Spleen (tissue), 11 donors: ENCODE results near the gene CYTH2. TPM values are rescaled to one million over a fixed set of nuclear protein-coding genes. Genes with fewer than 3 reads are reported as not detected.
A peak's percentile ranks its signal among the peaks of the same experiment; 100 is the strongest.

Source experiments
- DNase-seq: peaks from one replicate; pipeline ENCODE4 v3.0.0-alpha.2; 2020
- H3K27ac ChIP-seq, 8 donors: fragments of 200-600 bp; sonication (generic) in 7 of 8; 1 replicate in 4 of 8; 2 replicates in 4 of 8; pipeline versions ENCODE4 v1.5.0 to v1.8.0; 2016 to 2021; ENCODE audit warnings: inconsistent platforms in 4 of 8, mild to moderate bottlenecking in 4 of 8, moderate library complexity in 1 of 8
- H3K27me3 ChIP-seq, 7 donors: fragments of 200-600 bp; sonication (generic) in 6 of 7; replicated peaks in 1 of 7; 1 replicate in 4 of 7; 2 replicates in 3 of 7; pipeline versions ENCODE4 v1.5.0 to v1.8.0; 2016 to 2021; ENCODE audit warnings: inconsistent platforms in 3 of 7, mild to moderate bottlenecking in 1 of 7
- H3K36me3 ChIP-seq, 6 donors: fragments of 200-600 bp; sonication (generic) in 5 of 6; 1 replicate in 4 of 6; 2 replicates in 2 of 6; pipeline versions ENCODE4 v1.5.0 to v1.8.0; 2016 to 2021; ENCODE audit warnings: inconsistent platforms in 2 of 6
- H3K4me1 ChIP-seq, 6 donors: fragments of 200-600 bp; sonication (generic) in 5 of 6; 1 replicate in 3 of 6; 2 replicates in 3 of 6; pipeline versions ENCODE4 v1.5.0 to v1.8.0; 2016 to 2021; ENCODE audit warnings: inconsistent platforms in 3 of 6
- H3K4me3 ChIP-seq, 8 donors: fragments of 200-600 bp; sonication (generic) in 7 of 8; 1 replicate in 4 of 8; 2 replicates in 4 of 8; pipeline versions ENCODE4 v1.5.0 to v1.8.0; 2016 to 2021; ENCODE audit warnings: inconsistent platforms in 4 of 8, mild to moderate bottlenecking in 4 of 8, moderate library complexity in 2 of 8
- H3K9me3 ChIP-seq, 8 donors: fragments of 200-600 bp; sonication (generic) in 7 of 8; 1 replicate in 4 of 8; 2 replicates in 4 of 8; pipeline versions ENCODE4 v1.5.0 to v1.8.0; 2016 to 2021; ENCODE audit warnings: inconsistent platforms in 4 of 8
- POLR2A ChIP-seq, 3 donors: fragments of 450-650 bp; IDR thresholded peaks; one replicate each; pipeline ENCODE4 v1.5.1; 2017; ENCODE audit warnings: antibody characterized with exemption in 3 of 3, mild to moderate bottlenecking in 1 of 3
- POLR2AphosphoS5 ChIP-seq, 3 donors: sonication (generic); formaldehyde crosslinking; IDR thresholded peaks; one replicate each; pipeline ENCODE4 v1.5.1; 2017; ENCODE audit warnings: antibody characterized with exemption in 3 of 3
- WGBS, 5 donors: extraction: QIAGEN DNeasy Blood & Tissue Kit in 3 of 5; methylation state at CpG; one replicate each; pipeline versions ENCODE4 v1.1.5 to v1.1.7; 2013 to 2018; 5-methylcytosine and 5-hydroxymethylcytosine counted together
- intact Hi-C: fragments of 100-400 bp; cut with DNase I; formaldehyde crosslinking; loops from one replicate; pipeline ENCODE4 v1.15.0; 2023; ENCODE audit warnings: low total_unique reads
- polyA plus RNA-seq, 3 donors: library from polyadenylated mRNA; stranded (reverse); fragments of 200-250 nt; gene quantifications; one replicate each; pipeline ENCODE4 v1.2.1, GENCODE V29; 2013
- total RNA-seq, 7 donors: library from RNA; depleted of rRNA in 3 of 7; stranded (reverse); fragments of >200 nt in 3 of 7; fragmentation: NEBNext Ultra II Directional in 4 of 7; extraction: Animal tissue kit (Norgen Biotek cat#: 25700) in 4 of 7; gene quantifications; one replicate each; pipeline versions ENCODE4 v1.1.0 to v1.2.1, GENCODE V29; 2016 to 2021
- TF ChIP-seq, protein P1 (sequence below), 11 experiments: fragments of 200-600 bp in 7 of 11; fragments of 450-650 bp in 4 of 11; sonication (generic) in 4 of 11; IDR thresholded peaks in 8 of 11; conservative IDR thresholded peaks in 3 of 11; 1 replicate in 7 of 11; 2 replicates in 4 of 11; pipeline versions ENCODE4 v1.4.0 to v1.8.0; 2016 to 2021; ENCODE audit warnings: antibody characterized with exemption in 11 of 11, inconsistent platforms in 4 of 11, mild to moderate bottlenecking in 1 of 11
- donor health status: healthy with polysubstance abuse.
- donor health status: DM: no; HTN: no; CAD: no; lungs with moderate emphysema.
- donor health status: DM: no; HTN: no; CAD: no.
- donor health status: Bipolar disorder and iron deficiency.
- donor health status: healthy.
- donor health status: DM: no; HTN: no; CAD: no.
- donor health status: DM: yes; HTN: yes; CAD: no.

CYTH2 gene
- total and polyA plus RNA-seq, 10 donors: 22.6 to 66.4 (median 40.7) TPM

DNA sequence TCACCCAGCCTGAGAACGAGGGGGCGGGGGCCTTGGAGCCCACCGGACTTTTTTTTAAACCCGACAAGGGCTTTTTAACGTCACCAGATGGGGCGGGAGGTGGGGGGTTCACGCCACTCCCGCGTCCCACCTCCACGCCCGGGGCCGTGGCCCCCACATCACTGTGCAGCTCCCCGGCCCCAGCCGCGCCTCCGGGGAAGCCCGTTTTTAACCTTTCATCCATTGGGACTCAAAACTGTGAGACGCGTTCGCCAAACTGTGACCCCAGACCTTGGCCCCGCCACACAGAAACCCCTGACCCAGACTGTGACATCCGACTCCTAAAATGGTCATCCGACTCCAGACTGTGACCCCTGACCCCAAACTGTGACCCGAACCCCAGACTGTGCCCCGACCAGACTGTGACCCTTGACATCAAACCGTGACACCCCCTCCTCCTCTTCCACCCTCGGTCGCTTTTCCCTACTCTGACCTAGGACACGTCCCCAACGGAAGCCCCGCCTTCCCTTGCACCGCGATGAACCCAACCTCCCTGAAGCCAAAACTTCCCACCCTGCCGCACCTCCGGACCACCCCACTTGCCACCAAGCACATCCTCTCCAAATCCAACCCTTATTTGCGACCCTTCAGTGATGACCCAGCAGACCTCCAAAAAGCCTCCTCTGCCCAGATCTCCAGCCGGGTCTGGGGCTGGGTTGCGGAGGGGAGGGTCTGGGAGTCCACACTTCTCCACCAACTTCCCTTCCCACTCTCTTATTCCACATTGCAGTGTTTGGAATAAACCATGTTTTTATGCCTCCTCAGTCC, 24.8 kb upstream of the CYTH2 start:
- DNase-seq: peak; percentile 76
- no peak for TF ChIP-seq POLR2A (IDR thresholded peaks at IDR 0.05)
- TF ChIP-seq, protein P1, sequence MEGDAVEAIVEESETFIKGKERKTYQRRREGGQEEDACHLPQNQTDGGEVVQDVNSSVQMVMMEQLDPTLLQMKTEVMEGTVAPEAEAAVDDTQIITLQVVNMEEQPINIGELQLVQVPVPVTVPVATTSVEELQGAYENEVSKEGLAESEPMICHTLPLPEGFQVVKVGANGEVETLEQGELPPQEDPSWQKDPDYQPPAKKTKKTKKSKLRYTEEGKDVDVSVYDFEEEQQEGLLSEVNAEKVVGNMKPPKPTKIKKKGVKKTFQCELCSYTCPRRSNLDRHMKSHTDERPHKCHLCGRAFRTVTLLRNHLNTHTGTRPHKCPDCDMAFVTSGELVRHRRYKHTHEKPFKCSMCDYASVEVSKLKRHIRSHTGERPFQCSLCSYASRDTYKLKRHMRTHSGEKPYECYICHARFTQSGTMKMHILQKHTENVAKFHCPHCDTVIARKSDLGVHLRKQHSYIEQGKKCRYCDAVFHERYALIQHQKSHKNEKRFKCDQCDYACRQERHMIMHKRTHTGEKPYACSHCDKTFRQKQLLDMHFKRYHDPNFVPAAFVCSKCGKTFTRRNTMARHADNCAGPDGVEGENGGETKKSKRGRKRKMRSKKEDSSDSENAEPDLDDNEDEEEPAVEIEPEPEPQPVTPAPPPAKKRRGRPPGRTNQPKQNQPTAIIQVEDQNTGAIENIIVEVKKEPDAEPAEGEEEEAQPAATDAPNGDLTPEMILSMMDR (IDR thresholded peaks at IDR 0.05 in 8 of 11, conservative IDR thresholded peaks at IDR 0.05 in 3 of 11): no peak
- TF ChIP-seq POLR2AphosphoS5 (IDR thresholded peaks at IDR 0.05): no peak
- intact Hi-C loops: no loop called here
- H3K36me3 ChIP-seq: peaks cover 0 to 33% (median 21%) of the 10 kb centered on the region in 6 donors
- H3K4me3 ChIP-seq: peak overlapping the region; percentile 12 to 100 (median 68)
- H3K27me3 ChIP-seq: peaks cover 0 to 57% (median 27%) of the 10 kb centered on the region in 7 donors
- 13 to 25% (median 18%) methylated on average over 38 of the region's 38 CpGs for WGBS, 5 donors
- H3K9me3 ChIP-seq: no peaks in the 10 kb centered on the region
- H3K4me1 ChIP-seq: peaks cover 10 to 50% (median 33%) of the 10 kb centered on the region in 6 donors
- peak overlapping the region in 5 of 8 donors; percentile 84 to 90 (median 88) for H3K27ac ChIP-seq

DNA sequence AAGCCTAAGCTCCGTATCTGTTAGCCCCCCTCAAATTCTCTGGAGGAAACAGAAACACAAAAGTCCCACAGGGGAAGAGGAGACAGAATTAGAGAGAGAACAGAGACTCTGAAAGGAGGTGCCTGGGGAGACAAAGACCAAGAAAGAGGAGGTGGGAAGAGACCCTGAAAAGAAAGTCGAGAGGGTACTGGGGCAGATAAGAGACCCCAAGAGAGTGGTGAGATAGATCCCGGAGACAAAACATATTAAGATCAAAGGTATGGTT, 24.3 kb upstream of the CYTH2 start:
- Histone ChIP-seq H3K4me3 (peak overlapping the region in 6 of 8 donors; percentile 92 to 100 (median 98)), H3K27me3 (peaks cover 0 to 51% (median 27%) of the 10 kb centered on the region in 7 donors), H3K4me1 (peaks cover 10 to 50% (median 33%) of the 10 kb centered on the region in 6 donors), H3K9me3 (no peaks in the 10 kb centered on the region), H3K27ac (peak overlapping the region; percentile 69 to 95 (median 88)), H3K36me3 (peaks cover 0 to 39% (median 27%) of the 10 kb centered on the region in 6 donors)
- TF ChIP-seq POLR2AphosphoS5 (IDR thresholded peaks at IDR 0.05) (no peak), POLR2A (IDR thresholded peaks at IDR 0.05) (no peak)
- TF ChIP-seq, protein P1 (IDR thresholded peaks at IDR 0.05 in 8 of 11, conservative IDR thresholded peaks at IDR 0.05 in 3 of 11): no peak
- intact Hi-C loops: no loop called here
- no peak for DNase-seq
- 28 to 44% (median 38%) methylated on average over 3 of the region's 3 CpGs for WGBS, 5 donors

DNA sequence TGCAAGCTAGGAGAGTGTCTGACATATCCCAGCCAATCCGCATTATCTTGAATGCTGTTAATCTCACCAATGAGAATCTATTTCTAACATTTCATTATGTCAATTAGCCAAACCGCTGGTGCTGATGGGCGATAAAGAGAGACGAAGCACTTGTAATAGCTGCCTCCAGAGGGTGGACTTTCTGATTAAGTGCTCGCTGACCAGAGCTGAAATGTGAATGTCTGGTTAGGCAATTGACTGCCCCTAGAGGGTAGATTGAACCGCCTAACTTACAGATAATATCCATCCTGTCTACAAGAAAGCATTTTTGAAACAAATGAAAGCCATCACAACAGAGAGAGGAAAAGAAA, 23.9 kb upstream of the CYTH2 start:
- no peak for DNase-seq
- H3K9me3 ChIP-seq: no peaks in the 10 kb centered on the region
- peaks cover 10 to 50% (median 33%) of the 10 kb centered on the region in 6 donors for H3K4me1 ChIP-seq
- peak overlapping the region; percentile 69 to 95 (median 88) for H3K27ac ChIP-seq
- H3K36me3 ChIP-seq: peaks cover under 1 to 42% (median 30%) of the 10 kb centered on the region in 6 donors
- TF ChIP-seq POLR2AphosphoS5 (IDR thresholded peaks at IDR 0.05): no peak
- TF ChIP-seq, protein P1 (IDR thresholded peaks at IDR 0.05 in 8 of 11, conservative IDR thresholded peaks at IDR 0.05 in 3 of 11): peak in 9 of 11 experiments; percentile 15 to 59 (median 37)
- H3K27me3 ChIP-seq: peaks cover 0 to 48% (median 27%) of the 10 kb centered on the region in 7 donors
- intact Hi-C loops: no loop called here
- WGBS, 5 donors: 8 to 16% (median 12%) methylated on average over 6 of the region's 6 CpGs
- H3K4me3 ChIP-seq: peak overlapping the region; percentile 82 to 100 (median 98)
